Renal pelvis (tissue), 4 donors: ENCODE data around the gene LAPTM5. TPM values are rescaled to one million over a fixed set of nuclear protein-coding genes. Genes with fewer than 3 reads are reported as not detected.

Experiments
- DNase-seq: peaks from one replicate; pipeline ENCODE4 v3.0.0-alpha.2; 2013
- polyA plus RNA-seq, 3 donors: library from polyadenylated mRNA; unstranded; fragments of 120-200 nt; gene quantifications; one replicate each; pipeline ENCODE4 v1.2.1, GENCODE V29; 2013; ENCODE audit not compliant: insufficient read length in 3 of 3

Gene LAPTM5
- polyA plus RNA-seq, 3 donors, result 10.6 to 18.3 (median 12.9) TPM

DNA sequence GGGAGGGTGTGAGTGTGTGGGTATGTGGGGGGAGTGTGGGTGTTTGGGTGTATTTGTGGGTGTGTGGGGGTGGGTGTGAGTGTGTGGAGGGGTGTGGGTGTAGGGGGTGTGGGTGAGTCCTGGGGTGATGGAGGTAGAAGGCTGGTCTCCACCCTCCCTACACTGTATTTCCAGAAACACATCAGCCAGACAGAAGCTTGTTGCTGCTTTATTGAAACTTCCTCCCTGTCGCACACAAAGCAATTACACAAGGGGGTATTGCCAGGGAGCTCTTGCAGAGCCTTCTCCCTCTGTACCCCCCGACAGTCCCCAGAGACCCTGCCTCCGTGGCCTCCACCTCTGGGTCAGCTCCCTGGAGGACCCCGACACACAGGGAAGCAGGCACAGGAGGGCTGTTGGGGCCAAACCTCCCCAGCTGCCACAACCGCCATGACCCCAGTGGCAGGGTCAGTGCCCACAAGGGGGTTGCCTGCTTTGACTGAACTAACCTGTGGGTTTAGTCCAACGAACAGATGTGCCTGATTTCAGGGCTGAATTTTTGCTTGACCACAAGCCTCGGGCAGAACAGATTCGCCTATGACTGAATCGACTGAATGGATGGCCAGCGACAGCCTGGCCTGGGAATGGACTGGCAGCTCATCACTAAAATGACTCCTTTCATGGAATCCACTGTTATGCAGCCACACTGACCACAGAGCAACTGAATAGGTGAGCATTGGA is 25.1 kb downstream of the LAPTM5 start:
- DNase-seq, result no peak

DNA sequence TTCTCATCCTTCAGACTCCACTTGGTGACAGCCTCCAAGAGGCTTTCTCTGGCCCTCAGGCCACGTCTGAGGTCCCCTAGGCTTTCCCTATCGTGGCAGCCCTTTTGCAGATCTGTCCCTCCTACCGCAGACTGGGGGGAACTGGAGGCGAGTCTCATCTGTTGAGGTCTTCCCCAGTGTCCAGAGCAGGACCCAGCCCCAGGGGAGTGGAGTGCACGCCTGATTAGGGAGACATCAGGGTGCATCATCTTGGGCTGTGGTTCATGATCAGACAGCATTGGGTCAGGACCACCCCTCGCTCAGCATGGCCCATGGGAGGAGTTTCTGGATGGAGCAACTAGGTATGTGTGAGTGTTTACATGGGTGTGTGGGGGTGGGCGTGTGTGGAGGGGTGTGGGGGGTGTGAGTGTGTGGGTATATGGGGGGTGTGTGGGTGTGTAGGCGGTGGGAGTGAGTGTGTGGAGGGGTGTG is 25.7 kb downstream of the LAPTM5 start:
- no peak for DNase-seq

DNA sequence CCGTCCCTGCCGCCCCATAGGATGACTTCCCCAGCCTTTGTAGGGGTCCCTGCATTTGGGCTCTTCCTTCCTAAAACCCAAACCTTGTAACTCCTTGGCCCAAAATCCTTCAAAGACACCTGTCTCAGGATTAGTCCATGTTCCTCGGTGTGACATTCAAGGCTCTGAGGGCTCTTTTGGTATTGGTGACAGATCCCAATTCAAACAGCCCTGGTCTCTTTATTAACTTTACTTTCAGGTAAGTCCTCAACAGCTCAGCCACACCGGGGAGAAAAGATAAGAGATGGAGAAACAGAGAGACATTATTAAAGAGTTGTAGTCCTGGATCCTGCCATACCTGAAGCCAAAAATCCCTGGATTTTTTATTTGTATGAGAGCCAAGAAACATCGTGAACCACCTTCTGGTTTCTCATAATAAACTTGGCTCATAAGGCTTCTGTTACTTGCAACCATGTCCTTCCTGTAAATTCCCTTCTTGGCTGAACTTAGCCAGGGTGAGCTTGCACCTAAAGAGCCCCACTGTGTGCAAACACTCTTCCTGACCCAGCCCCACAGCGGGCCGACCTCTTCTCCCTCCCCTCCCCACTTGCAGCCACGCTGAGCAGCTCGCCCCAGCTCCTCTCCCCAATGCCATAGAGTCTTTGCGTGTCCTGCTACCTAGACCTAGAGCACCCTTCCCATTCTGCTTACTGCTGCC is 26.3 kb downstream of the LAPTM5 start:
- no peak for DNase-seq

DNA sequence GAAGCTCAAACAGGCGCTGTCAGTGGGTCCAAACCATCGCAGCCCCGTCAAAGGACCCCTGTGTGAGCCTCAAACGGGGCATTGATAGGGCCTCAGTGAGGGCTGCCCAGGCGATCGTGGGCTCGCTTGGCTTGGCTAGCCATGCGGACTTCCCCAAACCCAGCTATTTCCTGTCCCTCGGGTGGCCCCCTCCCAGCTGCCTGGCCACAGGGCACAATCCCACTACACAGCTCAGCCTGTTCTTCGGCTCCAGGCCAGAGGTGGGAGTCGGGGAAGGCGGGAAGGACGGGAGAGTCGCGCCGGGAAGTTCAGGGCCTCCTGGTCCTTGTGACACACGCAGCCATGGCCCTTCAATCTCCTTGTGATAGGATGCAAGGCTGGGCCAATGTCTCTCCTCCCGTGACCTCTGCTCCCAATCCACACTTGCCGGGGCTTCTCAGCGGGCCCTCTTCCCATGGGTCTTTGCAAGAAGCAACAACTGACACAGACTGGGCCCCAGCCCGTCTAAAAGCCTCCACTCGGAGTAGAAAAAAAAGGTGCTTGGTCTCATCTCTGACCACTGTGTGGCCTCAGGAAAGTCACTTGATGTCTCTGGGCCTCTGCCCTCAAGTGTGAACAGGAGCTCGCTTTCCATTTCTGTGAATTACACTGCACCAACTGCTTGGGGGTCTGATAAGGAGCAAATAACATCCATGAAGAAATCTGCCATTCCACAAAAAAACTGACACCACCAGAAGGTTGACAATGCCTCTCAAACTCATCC is 27.0 kb downstream of the LAPTM5 start:
- peak; percentile 48 for DNase-seq

DNA sequence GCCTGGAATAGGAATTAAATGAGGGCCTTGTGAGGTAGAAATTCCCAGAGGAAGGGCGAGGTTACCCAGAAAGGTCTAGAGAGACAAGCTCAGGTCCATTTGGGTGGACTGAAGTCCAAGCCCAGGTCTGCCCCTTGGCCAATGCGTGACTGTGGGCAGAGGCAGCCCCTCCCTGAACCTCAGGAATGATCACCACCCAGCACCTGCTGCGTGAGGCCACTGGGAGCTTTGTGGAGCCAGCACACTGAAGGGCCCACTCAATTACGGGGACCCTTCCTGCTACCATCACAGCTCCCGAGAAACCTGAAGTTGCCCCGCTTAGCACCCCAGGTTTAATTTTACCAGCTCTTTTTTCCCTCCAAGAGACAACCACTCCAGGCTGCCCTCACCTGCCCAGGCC is 27.7 kb downstream of the LAPTM5 start:
- no peak for DNase-seq

DNA sequence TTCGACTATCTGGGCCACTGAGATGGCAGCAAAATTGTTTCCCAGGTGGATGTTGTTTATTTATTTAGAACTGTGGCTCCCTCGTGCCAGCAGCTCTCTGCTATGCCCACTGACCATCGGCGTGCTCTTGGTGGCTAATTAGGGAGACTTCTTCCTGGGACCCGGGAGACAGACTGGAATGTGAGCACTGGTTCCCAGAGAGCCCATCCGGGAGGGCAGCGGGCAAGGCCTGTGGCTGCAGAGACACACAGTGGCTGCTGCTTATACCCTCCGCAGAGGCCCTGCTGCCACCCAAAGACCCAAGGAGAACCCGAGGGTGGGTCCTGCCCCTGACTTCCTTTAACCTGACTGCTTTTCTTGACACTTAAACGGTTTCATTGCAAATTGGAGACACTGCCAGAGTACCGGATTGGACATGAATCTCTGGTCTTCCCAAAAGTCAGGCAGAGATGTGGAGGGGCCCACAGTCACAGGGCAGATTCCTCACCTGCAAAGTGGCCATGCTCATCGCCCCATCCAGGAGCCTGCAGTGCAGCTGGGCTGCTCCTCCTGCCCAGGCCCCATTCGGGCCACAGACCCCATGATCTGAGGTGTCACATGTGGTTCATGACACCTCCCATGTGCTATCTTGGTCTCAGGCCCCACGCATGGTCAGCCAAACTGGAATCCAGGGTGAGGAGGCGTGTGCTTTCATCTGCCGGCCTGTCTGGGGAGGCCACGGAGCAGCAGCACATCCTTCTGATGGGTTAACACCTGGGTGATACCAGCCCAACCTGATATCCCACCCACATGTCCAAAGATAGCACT is 28.5 kb downstream of the LAPTM5 start:
- no peak for DNase-seq

DNA sequence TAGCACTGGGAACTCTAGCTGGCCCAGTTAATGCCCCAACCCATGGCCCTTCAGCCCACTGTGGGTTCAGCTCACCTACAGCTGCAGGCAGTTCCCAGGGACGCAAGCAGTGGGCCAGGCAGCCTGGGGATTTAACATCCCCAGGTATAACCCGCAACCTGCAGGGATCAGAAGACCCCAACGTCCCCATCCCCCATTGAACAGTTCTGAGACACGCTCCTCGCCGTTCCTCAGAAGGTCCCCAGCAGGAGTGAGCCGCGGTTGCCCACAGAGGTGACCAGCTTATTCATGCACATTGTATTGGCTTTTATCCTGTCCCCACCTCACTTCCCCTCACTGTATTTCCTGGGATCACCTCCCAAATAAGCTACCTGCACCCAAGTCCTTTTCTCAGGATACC is 29.2 kb downstream of the LAPTM5 start:
- no peak for DNase-seq

DNA sequence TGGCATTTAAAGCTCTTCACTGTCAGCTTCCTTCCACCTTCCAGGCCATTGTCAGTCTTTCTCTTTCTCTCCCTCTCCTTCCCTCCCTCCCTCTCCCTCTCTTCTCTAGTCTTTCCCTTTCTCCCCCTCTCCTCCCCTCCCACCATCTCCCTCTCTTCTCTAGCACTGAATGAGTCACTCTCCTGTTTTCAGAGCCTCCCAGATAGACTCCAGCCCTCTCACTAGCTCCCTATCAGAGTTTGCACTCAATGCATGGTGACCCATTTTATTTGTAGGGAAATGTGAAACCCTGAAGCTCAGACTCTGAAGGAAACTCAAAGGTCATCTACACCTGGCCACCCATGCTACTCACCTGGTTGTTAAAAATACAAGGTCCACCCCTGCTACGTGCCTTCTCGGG is 29.8 kb downstream of the LAPTM5 start:
- no peak for DNase-seq

DNA sequence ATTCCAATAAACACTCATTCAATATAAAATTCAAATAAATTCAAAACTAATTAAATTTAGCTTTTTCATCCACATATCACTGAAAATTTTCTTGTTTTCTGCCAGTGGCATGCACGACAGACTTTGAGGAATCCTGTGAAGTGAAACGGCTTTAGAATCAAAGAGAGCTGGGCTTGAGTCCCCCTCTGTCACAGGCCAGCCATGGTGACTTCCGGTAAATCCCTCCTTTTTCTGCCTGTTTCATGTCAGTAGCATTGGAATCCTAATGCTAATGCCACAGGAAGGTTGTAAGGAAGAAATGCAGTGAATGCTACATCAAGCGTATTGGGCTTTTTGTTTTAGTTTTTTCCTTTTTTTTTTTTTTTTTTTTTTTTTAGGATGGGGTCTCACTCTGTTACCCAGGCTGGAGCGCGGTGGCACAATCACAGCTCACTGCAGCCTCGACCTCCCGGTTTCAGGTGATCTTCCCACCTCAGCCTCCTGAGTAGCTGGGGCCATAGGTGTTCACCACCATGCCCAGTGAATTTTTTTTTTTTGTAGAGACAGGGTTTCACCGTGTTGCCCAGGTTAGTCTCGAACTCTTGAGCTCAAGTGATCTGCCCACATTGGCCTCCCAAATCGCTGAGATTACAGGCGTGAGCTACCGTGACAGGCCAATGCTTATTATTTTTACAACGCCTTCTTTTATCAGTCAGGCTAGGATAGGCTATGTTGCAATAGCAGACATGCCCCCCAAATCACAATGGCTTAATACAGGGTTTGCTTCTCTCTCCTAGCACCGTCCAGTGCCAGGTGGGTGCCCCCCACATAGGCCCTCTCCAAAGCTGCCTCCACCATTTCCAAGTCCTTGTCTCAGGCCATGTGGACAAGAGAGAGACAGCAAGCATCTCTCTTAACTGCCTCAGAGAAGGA is 30.5 kb downstream of the LAPTM5 start:
- no peak for DNase-seq

DNA sequence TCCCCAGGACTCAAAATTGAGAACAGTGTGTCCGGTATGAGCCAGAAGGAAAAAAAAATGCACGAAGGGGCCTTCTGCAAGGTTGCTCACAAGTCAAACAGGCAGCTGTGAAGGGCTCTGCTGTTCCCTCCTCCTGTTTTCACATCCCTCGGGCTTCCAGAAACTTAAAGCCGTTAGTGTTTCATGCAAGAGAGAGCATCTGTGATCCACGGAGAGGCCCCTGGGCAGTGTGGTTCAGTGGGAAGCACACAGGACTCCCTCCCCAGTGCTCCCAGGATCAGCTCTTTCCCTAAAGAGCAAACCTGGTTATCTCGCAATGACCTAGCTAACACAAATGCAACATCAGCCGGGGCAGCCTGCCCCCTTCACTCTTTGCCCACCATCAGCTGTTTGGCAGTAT is 31.3 kb downstream of the LAPTM5 start:
- DNase-seq, result no peak

DNA sequence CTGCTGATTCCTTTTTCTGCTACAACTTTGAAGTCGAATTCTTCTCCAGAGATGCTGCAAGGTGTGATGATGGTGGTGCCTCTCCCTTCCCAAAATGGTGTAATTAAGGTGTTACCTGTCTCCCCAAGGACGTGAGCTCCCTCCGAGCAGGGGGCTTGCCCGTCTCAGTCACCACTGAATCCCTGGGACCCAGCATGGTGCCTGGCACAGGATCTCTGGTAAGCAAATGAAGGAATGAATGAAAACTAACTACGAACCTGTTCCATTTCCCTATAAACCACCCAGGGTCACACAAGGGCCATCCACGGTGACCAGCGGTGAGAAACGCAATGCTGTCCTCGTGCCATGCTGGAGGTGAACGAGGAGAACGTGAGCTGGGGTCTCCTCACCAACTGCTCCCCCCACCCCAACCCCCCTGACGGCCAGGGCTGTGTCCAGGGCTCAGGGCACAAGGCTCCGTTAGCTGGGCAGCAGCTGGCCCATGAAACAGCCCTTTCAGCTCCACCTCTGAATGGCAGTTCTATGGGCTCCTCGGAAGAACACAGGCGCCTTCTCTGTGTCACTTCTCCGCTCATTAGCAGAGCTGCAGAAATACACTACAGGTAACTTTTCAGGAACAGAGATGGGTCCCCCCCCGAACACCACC is 32.0 kb downstream of the LAPTM5 start:
- DNase-seq, result no peak

DNA sequence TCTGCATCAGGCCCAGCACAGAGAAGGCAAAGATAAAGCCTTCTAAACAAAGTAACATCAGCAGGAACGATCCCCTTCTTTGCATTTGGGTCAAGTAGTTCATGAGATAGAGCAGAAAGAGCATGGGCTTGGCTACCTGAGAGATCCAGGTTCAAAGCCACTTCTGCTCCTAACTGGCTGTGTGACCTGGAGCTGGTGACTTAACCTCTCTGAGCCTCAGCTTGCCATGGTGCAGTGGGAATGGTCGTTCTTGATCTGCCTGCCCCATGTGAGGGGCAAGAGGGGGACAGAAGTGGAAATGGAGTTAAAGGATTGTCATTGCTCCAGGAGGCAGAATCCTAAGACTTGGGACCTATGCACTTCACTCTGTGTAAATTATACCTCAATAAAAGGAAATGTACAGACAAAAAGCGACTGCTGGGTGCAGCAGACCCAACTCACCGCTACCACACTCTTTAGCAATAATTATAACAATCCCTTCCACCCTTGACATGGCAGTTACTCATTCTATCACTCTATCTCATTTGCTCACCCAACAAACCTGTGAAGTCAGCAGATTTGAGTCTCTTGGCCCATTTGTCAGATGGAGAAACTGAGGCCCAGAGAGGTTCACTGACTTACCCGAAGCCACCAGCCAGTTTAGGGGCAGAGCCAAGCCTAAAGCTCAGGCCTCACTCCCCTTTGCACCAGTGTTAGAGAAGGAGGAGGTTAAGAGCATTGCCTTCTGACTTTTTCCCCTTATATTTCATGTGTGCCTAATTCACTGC is 32.7 kb downstream of the LAPTM5 start:
- DNase-seq, result no peak

DNA sequence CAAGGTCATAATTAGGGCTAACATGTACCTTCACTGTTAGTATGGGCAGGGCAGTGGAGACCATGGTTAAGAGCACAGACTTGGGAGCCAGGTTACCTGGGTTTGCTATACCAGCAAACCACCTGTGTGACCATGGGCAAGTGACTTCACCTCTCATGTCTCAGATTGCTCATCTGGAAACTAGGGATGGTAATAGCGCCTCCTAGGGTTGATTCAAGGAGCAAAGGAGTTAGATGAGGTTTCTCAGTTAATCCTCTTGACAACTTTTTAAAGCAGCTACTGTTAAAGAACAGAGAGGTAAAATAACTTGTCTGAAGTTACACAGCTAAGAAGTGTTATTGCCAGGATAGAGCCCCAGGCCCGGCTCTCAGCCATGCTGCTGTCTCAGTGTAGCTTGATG is 33.4 kb downstream of the LAPTM5 start:
- DNase-seq, result no peak

DNA sequence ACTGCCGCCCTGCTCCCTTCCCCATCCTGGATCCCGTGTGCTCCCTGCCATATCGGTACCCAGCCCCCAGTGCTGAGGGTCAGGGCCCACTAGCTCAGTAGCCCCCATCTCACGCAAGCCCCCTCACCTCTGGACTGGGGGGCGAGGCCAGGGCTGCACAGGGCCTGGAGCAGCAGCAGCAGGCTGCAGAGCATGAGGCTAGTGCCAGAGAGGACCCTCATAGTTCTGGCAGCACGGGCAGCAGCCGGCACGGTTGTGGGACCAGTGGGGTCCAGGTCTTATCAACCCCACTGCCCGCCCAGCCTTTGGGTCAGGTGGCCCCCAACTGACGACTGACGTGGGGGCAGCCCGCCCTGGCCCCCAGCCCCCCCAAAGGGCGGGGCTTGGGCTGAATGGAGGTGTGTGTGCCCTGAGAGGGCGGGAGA is 34.2 kb downstream of the LAPTM5 start, which contains the start of gene MATN1:
Gene MATN1 (minus strand): TSS at position 255 of the 425 bp plus-strand sequence. CDS start 34 bp downstream, at position 221.
- DNase-seq, result no peak

DNA sequence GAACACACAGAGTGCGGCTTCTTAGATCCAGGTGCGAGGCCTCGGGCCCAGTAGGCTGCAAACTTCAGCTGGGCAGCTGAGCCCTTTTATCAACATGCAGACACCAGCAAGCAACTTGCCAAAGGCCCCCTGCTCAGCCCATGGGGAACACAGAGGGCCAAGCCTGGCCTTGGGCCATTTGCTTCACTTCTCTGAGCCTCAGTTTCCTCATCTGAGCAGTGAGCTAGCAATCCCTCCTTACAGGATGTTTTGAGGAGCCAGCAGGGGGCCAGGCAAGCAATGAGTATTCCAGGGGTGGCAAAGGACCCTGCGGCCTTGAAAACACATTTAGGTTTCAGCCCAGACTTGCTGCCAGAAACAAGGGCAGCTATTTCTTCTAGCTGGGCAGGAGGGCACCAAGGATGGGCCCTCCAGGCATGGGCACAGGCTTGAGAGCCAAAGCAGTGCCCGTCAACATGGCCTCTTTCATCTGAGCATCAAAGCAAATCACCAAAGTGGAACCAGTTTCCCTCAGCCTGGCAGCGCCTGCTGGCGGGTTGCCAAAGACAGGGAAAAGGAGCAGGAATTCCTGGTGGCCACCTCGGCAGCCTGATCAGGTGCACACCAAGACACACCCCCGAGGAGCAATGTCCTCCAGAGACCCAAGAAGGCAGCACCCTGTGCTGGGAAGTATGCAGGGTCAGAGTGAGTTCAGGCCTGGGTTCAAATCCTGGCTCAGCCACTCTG is 35.6 kb downstream of the LAPTM5 start:
- DNase-seq, result peak; percentile 72

DNA sequence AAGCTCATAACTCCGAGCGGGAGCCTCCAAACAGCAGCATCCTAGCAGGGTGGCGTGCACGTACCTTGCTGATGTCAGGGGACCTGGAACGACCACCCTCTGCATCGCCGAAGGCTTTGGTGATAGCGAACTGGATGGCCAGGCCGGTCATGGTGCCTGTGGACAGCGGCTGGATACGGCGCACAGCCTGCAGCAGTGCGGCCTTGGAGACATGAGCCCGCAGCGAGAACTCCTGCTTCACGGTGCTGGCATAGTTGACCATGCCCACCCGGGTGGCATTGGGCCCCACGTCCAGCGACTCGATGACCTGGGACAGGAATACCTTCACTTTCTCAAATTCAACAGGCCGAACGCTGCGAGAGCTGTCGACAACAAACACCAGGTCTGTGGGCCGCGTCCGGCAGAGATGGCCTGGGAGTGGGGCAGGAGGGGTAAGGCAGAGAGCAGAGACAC is 36.2 kb downstream of the LAPTM5 start:
- DNase-seq, result no peak

DNA sequence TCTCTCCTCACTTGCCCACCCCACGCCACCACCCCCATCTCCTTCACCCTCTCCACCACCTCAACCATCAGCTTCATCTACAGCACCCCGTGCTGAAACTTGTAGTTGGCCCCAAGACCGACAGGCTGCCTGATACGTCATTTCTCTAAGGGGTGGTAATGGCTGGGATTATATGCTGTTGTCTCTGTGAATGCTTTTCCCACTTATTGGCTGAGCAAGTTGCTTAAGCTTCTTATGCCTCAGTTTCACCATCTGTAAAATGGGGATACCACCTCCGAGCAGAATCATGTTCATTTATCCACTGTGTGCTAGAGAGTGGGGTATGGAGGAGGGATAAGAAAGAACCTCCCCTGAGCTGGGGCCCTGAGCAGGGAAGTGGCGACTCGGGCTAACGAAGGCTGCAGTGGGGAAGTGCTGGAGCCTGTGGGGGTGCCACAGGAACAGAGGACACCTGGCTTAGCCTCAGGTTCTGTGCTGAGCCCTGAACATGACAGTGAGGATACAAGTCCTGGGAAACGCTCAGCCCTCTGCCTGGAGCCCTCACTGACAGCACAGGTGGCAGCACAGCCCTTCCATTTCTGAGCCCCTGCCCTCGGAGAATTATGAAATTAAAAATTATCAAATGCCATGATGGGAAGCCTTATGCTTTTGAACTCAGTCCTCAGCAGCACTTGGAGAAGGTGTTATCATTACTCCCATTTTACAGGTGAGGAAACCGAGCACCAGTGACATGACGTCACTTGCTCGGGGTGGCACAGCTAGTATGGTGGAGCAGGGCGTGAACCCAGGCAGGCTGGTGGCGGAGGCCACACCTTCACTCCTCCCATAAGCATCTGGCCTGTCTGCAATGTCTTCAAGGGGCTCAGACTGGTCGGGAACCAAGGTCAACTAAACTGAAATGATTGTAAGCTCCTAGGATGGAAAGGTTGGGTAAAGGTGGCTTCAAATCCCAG is 37.0 kb downstream of the LAPTM5 start:
- no peak for DNase-seq
